ENCODE data around the gene NEUROD2. TPM values are rescaled to one million over a fixed set of nuclear protein-coding genes. Genes with fewer than 3 reads are reported as not detected.

The NEUROD2 gene
- total and polyA plus RNA-seq, 2 of the 13 experiments (the other 11 are each of a cell fraction or from before 2014, with no cell fraction given): not detected

DNA sequence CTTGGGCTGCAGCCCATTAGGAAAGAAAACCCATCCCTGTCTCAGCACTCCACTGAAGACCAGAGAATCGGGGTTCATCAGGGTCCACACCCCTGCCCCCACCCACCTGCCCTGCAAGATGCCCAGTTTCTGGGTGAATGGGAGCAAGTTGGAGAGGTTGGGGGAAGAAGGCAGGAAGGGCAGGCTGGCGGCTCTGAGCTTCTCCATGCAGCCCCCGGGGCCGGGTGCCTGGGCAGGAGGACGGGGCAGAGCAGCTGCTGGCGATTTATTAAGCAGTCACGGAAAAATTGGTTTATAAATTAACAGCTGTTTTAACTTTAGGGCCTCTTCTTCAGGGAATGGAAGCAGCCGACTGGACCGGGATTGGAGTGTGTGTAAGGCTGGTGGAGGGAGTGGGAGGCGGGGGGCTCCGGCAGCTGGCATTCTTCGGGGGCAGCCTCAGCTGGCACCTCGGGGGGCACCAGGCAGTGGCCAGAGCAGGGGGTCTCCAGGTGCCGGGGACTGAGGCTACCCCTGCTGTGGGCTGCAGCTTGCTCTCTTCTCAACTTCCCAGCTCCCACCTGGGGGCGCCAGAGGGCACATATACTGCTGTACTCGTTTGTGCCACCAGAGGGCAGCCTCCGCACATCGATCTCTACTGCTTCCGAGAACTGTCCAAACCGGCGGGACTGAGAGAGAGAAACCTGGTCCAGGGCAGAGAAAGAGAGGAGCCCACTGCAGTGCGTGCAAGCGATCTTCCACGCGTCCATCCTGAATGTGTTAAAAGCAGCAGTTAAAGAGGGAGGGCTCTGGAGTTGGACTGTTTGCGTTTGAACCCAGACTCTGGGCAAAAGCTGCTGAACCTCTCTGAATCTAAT, 14.0 kb upstream of the NEUROD2 start (continued):
- TF ChIP-seq, protein P1, sequence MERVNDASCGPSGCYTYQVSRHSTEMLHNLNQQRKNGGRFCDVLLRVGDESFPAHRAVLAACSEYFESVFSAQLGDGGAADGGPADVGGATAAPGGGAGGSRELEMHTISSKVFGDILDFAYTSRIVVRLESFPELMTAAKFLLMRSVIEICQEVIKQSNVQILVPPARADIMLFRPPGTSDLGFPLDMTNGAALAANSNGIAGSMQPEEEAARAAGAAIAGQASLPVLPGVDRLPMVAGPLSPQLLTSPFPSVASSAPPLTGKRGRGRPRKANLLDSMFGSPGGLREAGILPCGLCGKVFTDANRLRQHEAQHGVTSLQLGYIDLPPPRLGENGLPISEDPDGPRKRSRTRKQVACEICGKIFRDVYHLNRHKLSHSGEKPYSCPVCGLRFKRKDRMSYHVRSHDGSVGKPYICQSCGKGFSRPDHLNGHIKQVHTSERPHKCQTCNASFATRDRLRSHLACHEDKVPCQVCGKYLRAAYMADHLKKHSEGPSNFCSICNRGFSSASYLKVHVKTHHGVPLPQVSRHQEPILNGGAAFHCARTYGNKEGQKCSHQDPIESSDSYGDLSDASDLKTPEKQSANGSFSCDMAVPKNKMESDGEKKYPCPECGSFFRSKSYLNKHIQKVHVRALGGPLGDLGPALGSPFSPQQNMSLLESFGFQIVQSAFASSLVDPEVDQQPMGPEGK (CRISPR knock-in tag; IDR thresholded peaks at IDR 0.05): peak; percentile 62
- TF ChIP-seq ZNF792 (CRISPR knock-in tag; IDR thresholded peaks at IDR 0.05) (0 out of 2 replicates have a peak, but pooled peaks have one; percentile 36), PPARG (CRISPR knock-in tag; conservative IDR thresholded peaks at IDR 0.05) (0 out of 2 replicates have a peak, but pooled peaks have one; percentile 46), BCL6 (CRISPR knock-in tag; IDR thresholded peaks at IDR 0.05) (peak; percentile 55), RBFOX2 (IDR thresholded peaks at IDR 0.05; ENCODE audit: low read depth, low read length) (no peak), TARDBP (CRISPR knock-in tag; IDR thresholded peaks at IDR 0.05) (0 out of 2 replicates have a peak, but pooled peaks have one; percentile 49)
- TF ChIP-seq, protein P2, sequence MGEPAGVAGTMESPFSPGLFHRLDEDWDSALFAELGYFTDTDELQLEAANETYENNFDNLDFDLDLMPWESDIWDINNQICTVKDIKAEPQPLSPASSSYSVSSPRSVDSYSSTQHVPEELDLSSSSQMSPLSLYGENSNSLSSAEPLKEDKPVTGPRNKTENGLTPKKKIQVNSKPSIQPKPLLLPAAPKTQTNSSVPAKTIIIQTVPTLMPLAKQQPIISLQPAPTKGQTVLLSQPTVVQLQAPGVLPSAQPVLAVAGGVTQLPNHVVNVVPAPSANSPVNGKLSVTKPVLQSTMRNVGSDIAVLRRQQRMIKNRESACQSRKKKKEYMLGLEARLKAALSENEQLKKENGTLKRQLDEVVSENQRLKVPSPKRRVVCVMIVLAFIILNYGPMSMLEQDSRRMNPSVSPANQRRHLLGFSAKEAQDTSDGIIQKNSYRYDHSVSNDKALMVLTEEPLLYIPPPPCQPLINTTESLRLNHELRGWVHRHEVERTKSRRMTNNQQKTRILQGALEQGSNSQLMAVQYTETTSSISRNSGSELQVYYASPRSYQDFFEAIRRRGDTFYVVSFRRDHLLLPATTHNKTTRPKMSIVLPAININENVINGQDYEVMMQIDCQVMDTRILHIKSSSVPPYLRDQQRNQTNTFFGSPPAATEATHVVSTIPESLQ (CRISPR knock-in tag; conservative IDR thresholded peaks at IDR 0.05): no peak
- TF ChIP-seq, protein P3, sequence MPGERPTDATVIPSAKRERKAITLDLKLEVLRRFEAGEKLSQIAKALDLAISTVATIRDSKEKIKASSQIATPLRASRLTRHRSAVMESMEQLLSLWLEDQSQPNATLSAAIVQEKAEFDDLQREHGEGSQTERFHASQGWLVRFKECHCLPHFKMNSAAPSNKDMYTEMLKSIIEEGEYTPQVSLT (CRISPR knock-in tag; IDR thresholded peaks at IDR 0.05; ENCODE audit: borderline replicate concordance, low read depth): no peak

Data from HepG2 (cell line).